HepG2 (cell line): ENCODE measurements around the gene PAM16. TPM values are rescaled to one million over a fixed set of nuclear protein-coding genes. Genes with fewer than 3 reads are reported as not detected.

Source experiments
- CENPX ChIP-seq: sonication (generic); formaldehyde crosslinking; IDR thresholded peaks from 2 replicates; pipeline ENCODE4 v1.9.0; 2021; ENCODE audit warnings: mild to moderate bottlenecking, missing genetic modification reagents, moderate library complexity
- CERS6 ChIP-seq: sonication (generic); formaldehyde crosslinking; IDR thresholded peaks from 2 replicates; pipeline ENCODE4 v1.5.0; 2020; ENCODE audit warnings: missing genetic modification reagents
- EZH2 ChIP-seq: conservative IDR thresholded peaks from 2 replicates; pipeline ENCODE4 v1.6.1; 2012; ENCODE audit warnings: mild to moderate bottlenecking, low read depth, low read length, moderate library complexity
- KDM3A ChIP-seq: IDR thresholded peaks from 2 replicates; pipeline ENCODE4 v1.6.1; 2018; ENCODE audit warnings: low read depth, missing compliant biosample characterization
- LCORL ChIP-seq, 2 experiments: fragments of 450-650 bp in 1 of 2; sonication (generic) in 1 of 2; formaldehyde crosslinking in 1 of 2; IDR thresholded peaks; 2 replicates each; pipeline versions ENCODE4 v1.5.0 to v1.6.1; 2017 to 2020; ENCODE audit warnings: antibody characterized with exemption in 1 of 2, missing genetic modification reagents in 1 of 2
- PLRG1 ChIP-seq: fragments of 450-650 bp; conservative IDR thresholded peaks from 2 replicates; pipeline ENCODE4 v1.6.1; 2016
- U2AF1 ChIP-seq: fragments of 200-400 bp; formaldehyde crosslinking; optimal IDR thresholded peaks from 2 replicates; pipeline ENCODE3; 2017; ENCODE audit warnings: mild to moderate bottlenecking, low read depth, low read length
- polyA plus RNA-seq, 8 experiments: library from polyadenylated mRNA; depleted of rRNA in 3 of 8; stranded (reverse) in 7 of 8; unstranded in 1 of 8; fragments of >200 nt; fragmentation: Illumina TruSeq in 4 of 8; extraction: Trizol in 4 of 8; gene quantifications; 2 replicates each; pipeline versions ENCODE4 v1.2.1 to v1.2.3, GENCODE V29; 2011 to 2016; ENCODE audit warnings: low read depth in 4 of 8, missing spikeins in 1 of 8, mixed read lengths in 1 of 8; ENCODE audit not compliant: insufficient read depth in 1 of 8
- total RNA-seq, 5 experiments: library from RNA; depleted of rRNA; stranded (reverse); fragments of >200 nt; fragmentation: Illumina TruSeq; extraction: Trizol; gene quantifications; 2 replicates each; pipeline ENCODE4 v1.2.3, GENCODE V29; 2016; ENCODE audit warnings: low read depth in 1 of 5
- TF ChIP-seq, protein P1 (sequence below): IDR thresholded peaks from 2 replicates; pipeline ENCODE4 v1.6.1; 2016; ENCODE audit warnings: mild to moderate bottlenecking
- TF ChIP-seq, protein P2 (sequence below): sonication (generic); formaldehyde crosslinking; conservative IDR thresholded peaks from 2 replicates; pipeline ENCODE4 v1.8.0; 2022; ENCODE audit warnings: missing genetic modification reagents
- TF ChIP-seq, protein P3 (sequence below): sonication (generic); formaldehyde crosslinking; IDR thresholded peaks from 2 replicates; pipeline ENCODE4 v1.5.1; 2020; ENCODE audit warnings: mild to moderate bottlenecking, missing genetic modification reagents
- TF ChIP-seq, protein P4 (sequence below): sonication (generic); formaldehyde crosslinking; IDR thresholded peaks from 2 replicates; pipeline ENCODE4 v1.8.1; 2023; ENCODE audit warnings: missing genetic modification reagents, mild to moderate bottlenecking, borderline replicate concordance

The PAM16 gene
- total and polyA plus RNA-seq, 2 of the 13 experiments (the other 11 are each of a cell fraction or from before 2014, with no cell fraction given): 51.5 to 51.8 TPM

DNA sequence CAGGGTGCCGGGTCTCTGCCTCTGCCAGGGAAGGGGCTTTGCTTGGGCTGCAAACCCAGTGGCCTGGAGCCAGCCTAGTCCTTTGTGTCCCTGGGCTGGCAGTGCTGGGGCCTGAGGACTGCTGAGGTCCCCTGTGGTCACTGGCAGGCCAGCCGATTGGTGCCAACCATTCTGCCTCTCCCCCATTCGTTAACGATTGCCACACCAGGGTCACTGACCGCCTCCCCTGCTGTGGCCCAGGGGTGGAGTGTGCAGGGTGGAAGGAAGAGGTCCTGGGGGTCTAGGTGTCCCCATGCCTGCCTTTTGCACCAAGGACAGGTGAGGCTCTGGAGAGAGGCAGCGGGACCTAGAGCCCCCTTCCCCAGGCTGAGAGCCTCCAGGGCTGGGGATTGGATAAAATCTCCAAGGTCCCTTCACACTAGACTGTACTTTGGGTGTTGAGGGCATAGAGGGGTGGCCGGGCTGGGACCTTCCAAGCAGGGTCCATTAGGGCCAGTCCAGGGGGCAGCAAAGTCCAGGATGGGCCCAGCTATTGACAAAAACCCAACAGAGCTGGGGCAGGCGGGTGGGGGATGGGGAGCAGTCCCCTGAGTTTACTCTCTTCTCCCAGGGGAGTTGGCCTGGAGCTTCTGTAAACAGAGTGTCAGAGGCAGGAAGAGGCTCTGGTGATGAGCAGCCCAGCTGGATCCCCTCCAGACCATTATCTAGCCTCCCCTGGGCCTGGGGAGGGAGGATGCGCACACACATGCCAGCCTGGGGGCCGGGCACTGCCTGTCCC is 21.6 kb upstream of the PAM16 start (continued):
- TF ChIP-seq, protein P1, sequence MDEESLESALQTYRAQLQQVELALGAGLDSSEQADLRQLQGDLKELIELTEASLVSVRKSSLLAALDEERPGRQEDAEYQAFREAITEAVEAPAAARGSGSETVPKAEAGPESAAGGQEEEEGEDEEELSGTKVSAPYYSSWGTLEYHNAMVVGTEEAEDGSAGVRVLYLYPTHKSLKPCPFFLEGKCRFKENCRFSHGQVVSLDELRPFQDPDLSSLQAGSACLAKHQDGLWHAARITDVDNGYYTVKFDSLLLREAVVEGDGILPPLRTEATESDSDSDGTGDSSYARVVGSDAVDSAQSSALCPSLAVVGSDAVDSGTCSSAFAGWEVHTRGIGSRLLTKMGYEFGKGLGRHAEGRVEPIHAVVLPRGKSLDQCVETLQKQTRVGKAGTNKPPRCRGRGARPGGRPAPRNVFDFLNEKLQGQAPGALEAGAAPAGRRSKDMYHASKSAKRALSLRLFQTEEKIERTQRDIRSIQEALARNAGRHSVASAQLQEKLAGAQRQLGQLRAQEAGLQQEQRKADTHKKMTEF (CRISPR knock-in tag): no peak; the same call in 1 of the 2 replicates
- TF ChIP-seq CERS6: no peak
- TF ChIP-seq, protein P2, sequence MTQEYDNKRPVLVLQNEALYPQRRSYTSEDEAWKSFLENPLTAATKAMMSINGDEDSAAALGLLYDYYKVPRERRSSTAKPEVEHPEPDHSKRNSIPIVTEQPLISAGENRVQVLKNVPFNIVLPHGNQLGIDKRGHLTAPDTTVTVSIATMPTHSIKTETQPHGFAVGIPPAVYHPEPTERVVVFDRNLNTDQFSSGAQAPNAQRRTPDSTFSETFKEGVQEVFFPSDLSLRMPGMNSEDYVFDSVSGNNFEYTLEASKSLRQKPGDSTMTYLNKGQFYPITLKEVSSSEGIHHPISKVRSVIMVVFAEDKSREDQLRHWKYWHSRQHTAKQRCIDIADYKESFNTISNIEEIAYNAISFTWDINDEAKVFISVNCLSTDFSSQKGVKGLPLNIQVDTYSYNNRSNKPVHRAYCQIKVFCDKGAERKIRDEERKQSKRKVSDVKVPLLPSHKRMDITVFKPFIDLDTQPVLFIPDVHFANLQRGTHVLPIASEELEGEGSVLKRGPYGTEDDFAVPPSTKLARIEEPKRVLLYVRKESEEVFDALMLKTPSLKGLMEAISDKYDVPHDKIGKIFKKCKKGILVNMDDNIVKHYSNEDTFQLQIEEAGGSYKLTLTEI (CRISPR knock-in tag): no peak
- TF ChIP-seq KDM3A: 0 out of 2 replicates have a peak, but pooled peaks have one; percentile 18
- no peak for TF ChIP-seq CENPX (CRISPR knock-in tag)
- TF ChIP-seq, protein P3, sequence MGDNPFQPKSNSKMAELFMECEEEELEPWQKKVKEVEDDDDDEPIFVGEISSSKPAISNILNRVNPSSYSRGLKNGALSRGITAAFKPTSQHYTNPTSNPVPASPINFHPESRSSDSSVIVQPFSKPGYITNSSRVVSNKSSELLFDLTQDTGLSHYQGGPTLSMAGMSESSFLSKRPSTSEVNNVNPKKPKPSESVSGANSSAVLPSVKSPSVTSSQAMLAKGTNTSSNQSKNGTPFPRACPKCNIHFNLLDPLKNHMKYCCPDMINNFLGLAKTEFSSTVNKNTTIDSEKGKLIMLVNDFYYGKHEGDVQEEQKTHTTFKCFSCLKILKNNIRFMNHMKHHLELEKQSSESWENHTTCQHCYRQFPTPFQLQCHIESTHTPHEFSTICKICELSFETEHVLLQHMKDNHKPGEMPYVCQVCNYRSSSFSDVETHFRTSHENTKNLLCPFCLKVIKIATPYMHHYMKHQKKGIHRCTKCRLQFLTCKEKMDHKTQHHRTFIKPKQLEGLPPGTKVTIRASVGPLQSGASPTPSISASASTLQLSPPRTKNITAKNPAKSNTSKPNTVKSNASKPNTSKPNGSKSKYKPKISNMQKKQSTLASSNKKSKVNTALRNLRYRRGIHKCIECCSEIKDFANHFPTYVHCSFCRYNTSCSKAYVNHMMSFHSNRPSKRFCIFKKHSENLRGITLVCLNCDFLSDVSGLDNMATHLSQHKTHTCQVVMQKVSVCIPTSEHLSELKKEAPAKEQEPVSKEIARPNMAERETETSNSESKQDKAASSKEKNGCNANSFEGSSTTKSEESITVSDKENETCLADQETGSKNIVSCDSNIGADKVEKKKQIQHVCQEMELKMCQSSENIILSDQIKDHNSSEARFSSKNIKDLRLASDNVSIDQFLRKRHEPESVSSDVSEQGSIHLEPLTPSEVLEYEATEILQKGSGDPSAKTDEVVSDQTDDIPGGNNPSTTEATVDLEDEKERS (CRISPR knock-in tag): no peak
- TF ChIP-seq PLRG1: no peak
- TF ChIP-seq LCORL (IDR thresholded peaks at IDR 0.05): no peak
- TF ChIP-seq LCORL (CRISPR knock-in tag; IDR thresholded peaks at IDR 0.05): peak; percentile 99
- TF ChIP-seq, protein P4, sequence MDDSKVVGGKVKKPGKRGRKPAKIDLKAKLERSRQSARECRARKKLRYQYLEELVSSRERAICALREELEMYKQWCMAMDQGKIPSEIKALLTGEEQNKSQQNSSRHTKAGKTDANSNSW (CRISPR knock-in tag): no peak
- no peak for TF ChIP-seq U2AF1
- TF ChIP-seq EZH2: no peak
